ENCODE data around the gene FBXO44. TPM values are rescaled to one million over a fixed set of nuclear protein-coding genes. Genes with fewer than 3 reads are reported as not detected.
"Not testable (repeated sequence)": the region's sequence is repeated elsewhere in the genome, so short reads cannot be mapped to it uniquely, and the experiment has no call there.

The FBXO44 gene
- total RNA-seq, 1 experiment from 2014 or later: not detected

DNA sequence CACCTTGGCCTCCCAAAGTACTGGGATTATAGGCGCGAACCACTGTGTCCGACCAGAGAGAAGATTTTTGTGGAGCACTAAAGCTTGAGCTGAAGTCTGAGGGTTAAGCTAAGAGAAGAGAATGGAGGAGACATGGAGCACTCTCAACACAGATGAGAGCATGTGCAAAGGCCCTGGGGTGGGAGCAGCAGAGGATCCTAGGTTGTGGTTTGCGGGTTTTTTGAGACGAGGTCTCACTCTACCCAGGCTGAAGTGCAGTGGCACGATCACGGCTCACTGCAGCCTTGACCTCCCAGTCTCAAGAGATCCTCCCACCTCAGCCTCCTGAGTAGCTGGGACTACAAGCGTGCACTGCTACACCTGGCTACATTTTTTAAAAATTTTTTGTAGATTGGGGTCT lies 31.0 kb upstream of the FBXO44 start:
- DNase-seq: no peak
- no peaks in the 10 kb centered on the region for H3K4me1 ChIP-seq
- no peaks in the 10 kb centered on the region for H3K9me3 ChIP-seq (replicated peaks)
- H3K36me3 ChIP-seq: no peaks in the 10 kb centered on the region
- peaks cover 13% of the 10 kb centered on the region; the same call in 1 of the 2 replicates for H3K27me3 ChIP-seq
- no peak overlapping the region for H3K4me3 ChIP-seq
- H3K27ac ChIP-seq: no peak overlapping the region

DNA sequence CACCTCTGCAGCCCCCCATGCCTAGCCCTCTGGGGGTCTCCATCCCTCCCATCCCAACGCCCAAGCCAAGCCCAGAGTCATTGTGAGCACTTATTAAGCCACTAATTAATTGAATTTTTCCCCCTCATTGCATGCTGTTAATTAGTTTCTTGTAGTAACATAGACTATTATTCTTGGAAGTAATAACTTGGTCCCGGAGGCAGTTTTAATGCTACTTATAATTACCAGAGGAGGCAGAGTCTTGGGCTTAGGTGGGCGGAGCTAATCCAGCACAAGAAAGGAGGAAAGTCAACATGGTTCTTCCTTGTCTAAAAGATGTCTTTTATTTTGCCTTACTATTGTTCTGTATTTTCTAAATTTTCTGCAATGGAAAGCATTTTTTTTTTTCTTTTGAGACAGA lies 28.1 kb upstream of the FBXO44 start:
- H3K9me3 ChIP-seq (replicated peaks): no peaks in the 10 kb centered on the region
- H3K4me3 ChIP-seq: no peak overlapping the region
- no peaks in the 10 kb centered on the region for H3K4me1 ChIP-seq
- H3K36me3 ChIP-seq: no peaks in the 10 kb centered on the region
- H3K27ac ChIP-seq: no peak overlapping the region
- DNase-seq: no peak
- H3K27me3 ChIP-seq: peaks cover 18% of the 10 kb centered on the region

DNA sequence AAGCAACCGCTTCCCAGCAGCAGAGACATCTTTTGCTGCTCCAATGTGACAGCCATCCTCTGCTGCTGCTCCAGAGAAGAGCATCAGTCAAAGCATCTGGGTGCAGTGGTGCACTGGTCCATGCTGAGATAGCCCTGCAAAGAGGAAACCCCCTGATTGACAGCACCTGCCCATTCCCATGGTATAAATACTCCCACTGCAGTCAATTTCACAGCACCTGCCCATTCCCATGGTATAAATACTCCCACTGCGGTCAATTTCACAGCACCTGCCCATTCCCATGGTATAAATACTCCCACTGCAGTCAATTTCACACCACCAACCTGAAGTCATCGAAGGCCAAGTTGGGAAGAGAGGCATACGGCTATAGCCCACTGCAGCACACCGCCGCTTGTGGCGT lies 25.9 kb upstream of the FBXO44 start:
- no peaks in the 10 kb centered on the region for H3K4me1 ChIP-seq
- H3K27ac ChIP-seq: no peak overlapping the region
- peaks cover 18% of the 10 kb centered on the region for H3K27me3 ChIP-seq
- no peak overlapping the region for H3K4me3 ChIP-seq
- H3K9me3 ChIP-seq (replicated peaks): no peaks in the 10 kb centered on the region
- DNase-seq: no peak
- H3K36me3 ChIP-seq: no peaks in the 10 kb centered on the region

DNA sequence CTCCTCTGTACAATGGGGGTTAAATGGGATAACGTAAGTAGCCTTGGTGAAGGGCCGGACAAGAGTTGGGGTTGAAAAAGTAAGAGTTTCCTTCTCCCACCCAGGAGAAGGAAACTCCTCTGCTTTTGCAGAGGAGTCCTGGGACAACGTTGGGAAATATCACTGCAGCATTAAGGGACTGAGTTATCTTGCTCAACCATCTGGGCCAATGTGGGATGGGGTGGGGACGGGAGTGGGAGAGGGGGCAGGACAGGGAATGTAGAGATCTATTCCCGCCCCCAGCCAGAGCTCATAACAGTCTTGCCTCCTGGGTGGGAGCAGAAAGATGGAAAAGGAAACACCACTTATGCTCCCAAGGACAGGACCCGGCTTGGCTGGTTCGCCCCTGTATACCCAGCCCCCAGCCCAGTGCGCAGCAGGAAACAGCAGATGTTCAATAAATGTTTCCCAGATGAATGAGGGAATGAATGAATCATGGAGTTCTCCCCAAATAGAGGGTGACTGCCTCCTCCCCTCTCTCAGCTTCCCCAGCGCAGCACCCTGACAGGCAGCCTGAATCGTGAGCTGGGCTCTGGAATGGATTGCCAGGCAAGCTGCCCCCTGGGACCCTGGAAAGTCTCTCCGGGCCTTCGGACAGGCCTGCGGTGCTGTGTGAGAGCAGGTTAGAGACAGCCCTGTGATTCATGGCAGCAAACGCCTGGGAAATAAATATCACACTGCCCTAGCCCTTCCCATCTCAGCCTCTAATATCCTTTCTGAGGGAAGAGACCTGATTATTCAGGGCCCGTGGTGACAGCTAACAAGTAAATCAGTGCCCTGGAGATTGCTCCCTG lies 25.3 kb upstream of the FBXO44 start:
- no peaks in the 10 kb centered on the region for H3K4me1 ChIP-seq
- DNase-seq: no peak
- H3K4me3 ChIP-seq: no peak overlapping the region
- H3K27me3 ChIP-seq: peaks cover 13% of the 10 kb centered on the region
- no peaks in the 10 kb centered on the region for H3K36me3 ChIP-seq
- no peaks in the 10 kb centered on the region for H3K9me3 ChIP-seq (replicated peaks)
- no peak overlapping the region for H3K27ac ChIP-seq

DNA sequence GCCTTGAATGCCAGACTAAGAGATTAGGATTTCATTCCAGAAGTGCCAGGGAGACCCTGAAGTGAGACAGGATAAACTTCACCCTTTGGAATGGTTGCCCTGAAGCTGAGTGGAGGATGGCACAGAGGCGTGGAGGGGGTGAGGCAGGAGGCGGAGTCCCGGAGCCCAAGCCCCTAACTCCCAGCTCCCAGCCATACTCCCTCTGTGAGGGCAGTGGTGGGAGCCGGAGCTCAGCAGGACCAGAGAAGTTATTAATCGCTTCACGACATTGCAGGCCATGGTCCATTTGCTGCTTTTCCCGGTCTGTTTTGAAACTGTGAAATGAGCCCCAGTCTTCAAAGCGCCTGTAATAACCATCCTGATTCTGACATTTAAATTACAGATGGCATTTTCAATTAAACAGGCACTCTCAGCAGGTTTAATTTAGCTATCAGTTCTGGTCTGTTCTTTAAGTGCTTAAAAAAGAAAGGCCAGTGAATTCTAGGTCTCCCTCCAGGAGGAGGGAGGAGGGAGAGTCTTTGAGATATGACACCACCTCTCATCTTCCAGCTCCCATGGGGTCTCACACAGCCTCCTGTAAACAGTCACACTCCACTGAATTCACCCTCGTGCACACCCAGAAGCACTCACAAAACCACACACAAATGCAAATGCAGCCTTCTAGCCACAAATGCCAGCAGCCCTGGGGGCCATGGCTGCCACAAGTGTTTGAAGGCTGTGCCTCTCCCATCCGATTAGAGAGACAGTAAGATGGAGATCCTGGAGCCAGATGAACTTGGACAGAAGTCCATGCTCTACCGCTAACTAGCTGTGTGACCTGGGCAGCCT lies 20.1 kb upstream of the FBXO44 start:
- Histone ChIP-seq H3K27me3 (peaks cover 21% of the 10 kb centered on the region), H3K4me1 (no peaks in the 10 kb centered on the region), H3K4me3 (no peak overlapping the region), H3K36me3 (no peaks in the 10 kb centered on the region), H3K9me3 (replicated peaks) (no peaks in the 10 kb centered on the region), H3K27ac (no peak overlapping the region)
- DNase-seq: no peak

DNA sequence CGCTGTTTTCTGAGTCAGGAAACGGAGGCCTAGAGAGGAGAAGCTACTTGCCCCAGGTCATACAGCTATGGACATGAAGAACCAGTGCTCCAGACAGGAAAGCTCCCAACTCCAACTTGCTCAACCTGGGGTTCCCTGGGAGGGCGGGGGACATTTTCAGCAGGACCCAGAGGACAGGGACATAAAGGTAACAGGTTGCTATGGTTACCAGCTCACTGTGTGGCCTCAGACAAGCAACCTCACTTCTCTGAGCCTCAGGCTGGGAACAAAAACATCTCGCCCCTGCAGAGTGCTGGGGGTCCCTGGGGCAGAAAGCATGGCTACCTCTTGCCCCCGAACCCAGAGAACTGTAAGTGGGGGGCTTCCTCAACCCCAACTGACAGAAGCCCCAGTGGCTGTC lies 16.6 kb upstream of the FBXO44 start:
- Histone ChIP-seq H3K4me1 (no peaks in the 10 kb centered on the region), H3K4me3 (no peak overlapping the region), H3K36me3 (no peaks in the 10 kb centered on the region), H3K9me3 (replicated peaks) (no peaks in the 10 kb centered on the region), H3K27me3 (peaks cover 14% of the 10 kb centered on the region; the same call in 1 of the 2 replicates), H3K27ac (no peak overlapping the region)
- DNase-seq: no peak

DNA sequence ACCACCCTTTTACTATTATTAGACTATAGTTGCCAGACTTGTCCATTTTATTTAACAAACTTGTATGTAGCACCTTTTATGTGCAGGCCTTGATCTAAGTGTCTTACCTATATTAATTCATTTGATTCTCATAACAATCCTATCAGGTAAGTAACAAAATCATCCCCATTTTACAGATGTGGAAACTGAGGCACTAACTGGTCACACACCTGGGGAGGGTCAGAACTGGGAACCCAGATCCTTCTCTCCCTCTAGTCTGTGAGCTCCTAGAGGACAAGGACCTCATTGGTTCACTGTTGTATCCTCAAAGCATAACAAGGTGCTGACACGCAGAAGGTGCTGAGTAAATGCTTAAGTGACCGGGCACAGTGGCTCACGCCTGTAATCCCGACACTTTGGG lies 15.3 kb upstream of the FBXO44 start:
- no peak for DNase-seq
- Histone ChIP-seq H3K27ac (no peak overlapping the region), H3K9me3 (replicated peaks) (no peaks in the 10 kb centered on the region), H3K4me3 (no peak overlapping the region), H3K27me3 (peaks cover 14% of the 10 kb centered on the region; the same call in 1 of the 2 replicates), H3K4me1 (no peaks in the 10 kb centered on the region), H3K36me3 (no peaks in the 10 kb centered on the region)

DNA sequence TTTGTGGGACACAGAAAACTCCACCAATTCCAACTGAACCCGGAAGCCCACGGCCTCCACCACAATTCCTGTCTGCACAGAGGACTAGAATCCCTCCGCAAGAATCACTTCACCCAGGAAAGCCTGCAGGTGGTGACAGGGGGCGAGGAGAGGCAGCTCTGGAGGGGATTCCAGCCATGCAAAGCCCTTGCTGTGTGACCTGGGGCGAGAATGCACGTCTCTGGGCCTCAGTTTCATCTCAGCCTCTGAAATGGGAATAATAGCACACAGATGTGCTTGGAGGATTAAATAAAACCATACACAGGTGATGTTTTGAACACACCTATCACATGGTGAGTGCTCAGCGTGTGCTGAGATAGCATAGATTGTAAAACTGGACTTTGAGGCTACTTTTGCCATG lies 14.6 kb upstream of the FBXO44 start:
- H3K27ac ChIP-seq: no peak overlapping the region
- DNase-seq: no peak
- peaks cover 14% of the 10 kb centered on the region; the same call in 1 of the 2 replicates for H3K27me3 ChIP-seq
- H3K36me3 ChIP-seq: no peaks in the 10 kb centered on the region
- no peaks in the 10 kb centered on the region for H3K9me3 ChIP-seq (replicated peaks)
- no peak overlapping the region for H3K4me3 ChIP-seq
- H3K4me1 ChIP-seq: no peaks in the 10 kb centered on the region

DNA sequence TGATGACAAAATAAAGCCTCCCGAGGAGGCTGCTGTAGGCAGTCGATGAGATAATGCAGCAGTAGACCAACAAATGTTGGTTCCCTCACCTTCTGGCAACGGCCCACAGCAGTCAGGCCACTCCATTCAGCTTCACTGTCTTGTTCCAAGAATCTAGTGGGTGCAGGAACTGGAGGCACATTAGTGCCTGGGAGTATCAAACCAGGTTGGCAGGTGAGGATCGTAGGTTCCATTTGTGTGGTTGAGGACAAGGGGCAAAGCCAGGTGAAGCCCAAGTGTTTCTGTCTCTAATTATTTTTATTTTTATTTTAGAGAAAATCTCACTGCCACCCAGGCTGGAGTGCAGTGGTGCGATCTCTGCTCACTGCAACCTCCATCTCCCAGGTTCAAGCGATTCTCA lies 13.7 kb upstream of the FBXO44 start:
- Histone ChIP-seq H3K9me3 (replicated peaks) (no peaks in the 10 kb centered on the region), H3K4me1 (no peaks in the 10 kb centered on the region), H3K27ac (no peak overlapping the region), H3K27me3 (peaks cover 14% of the 10 kb centered on the region; the same call in 1 of the 2 replicates), H3K4me3 (no peak overlapping the region), H3K36me3 (no peaks in the 10 kb centered on the region)
- DNase-seq: no peak

DNA sequence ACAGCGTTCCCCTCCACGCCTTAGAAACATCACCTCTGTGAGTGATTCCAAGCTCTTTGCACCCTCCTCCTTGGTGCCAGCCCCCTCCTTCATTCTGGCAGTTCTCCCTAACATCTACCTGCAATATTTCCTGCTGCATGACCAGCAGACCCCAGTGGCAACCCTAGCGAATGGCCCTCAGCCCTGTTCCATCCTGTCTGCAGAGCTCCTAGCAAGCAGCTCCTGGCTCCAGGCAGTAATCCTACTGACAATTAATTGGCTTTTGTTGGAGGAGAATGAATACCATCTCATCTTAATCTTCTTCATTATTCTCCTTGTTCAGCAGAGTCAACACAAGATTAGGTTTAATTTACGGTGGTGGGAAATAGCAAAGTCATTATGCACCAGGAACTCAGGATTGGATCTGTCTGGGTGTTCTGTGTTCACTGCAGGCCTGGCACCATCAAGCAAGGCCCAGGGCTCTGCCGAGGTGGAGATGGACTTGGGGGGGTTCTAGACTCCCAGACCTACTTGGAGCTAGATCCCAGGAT lies 12.8 kb upstream of the FBXO44 start:
- no peak for DNase-seq
- Histone ChIP-seq H3K4me1 (no peaks in the 10 kb centered on the region), H3K9me3 (replicated peaks) (no peaks in the 10 kb centered on the region)

DNA sequence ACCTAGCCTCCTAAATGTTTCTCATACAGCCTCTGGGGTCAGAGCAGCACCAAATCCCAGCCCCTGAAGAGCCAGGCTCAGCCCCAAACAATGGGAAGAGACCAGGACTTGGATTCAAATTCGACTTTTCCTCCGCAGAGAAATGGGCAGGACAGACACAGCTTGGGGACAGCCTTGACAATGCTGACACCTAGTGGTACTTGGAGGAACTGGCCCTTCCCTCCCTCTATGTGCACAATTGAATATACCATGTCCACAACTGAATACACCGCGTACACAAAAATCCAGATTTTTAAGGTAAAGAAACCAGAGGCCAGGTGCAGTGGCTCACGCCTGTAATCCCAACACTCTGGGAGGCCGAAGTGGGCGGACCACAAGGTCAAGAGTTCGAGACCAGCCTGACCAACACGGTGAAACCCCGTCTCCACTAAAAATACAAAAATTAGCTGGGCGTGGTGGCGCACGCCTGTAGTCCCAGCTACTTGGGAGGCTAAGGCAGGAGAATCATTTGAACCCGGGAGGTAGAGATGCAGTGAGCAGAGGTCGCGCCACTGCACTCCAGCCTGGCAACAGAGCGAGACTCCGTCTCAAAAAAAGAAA lies 12.2 kb upstream of the FBXO44 start:
- peak; percentile 50 to 85 for DNase-seq

More for the DNA sequence above, 12.8 kb upstream of the FBXO44 start:
- Histone ChIP-seq H3K27me3 (peaks cover 11% of the 10 kb centered on the region; the same call in 1 of the 2 replicates), H3K36me3 (no peaks in the 10 kb centered on the region), H3K27ac (no peak overlapping the region), H3K4me3 (no peak overlapping the region)

DNA sequence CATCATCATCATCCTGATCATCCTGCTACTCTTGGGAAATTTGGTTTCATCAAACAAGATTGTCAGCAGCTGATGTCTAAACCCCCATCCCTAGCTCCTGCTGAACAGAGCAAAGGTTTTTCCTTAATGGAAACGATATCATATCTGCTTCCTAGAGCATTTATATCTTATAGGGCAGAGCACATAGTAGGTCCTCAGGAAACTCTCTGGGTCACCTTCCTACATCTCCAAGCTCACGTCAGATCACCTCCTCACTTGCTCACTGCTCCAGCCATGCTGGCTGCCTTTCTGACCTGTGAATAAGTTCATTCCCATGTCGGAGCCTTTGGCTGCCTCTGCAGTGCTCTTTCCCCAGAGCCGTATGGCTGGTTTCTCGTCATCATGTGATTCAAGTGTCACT lies 10.9 kb upstream of the FBXO44 start:
- H3K36me3 ChIP-seq: no peaks in the 10 kb centered on the region
- no peaks in the 10 kb centered on the region for H3K4me1 ChIP-seq
- no peaks in the 10 kb centered on the region for H3K9me3 ChIP-seq (replicated peaks)
- peaks cover 17% of the 10 kb centered on the region; the same call in 1 of the 2 replicates for H3K27me3 ChIP-seq
- no peak for DNase-seq
- no peak overlapping the region for H3K4me3 ChIP-seq
- H3K27ac ChIP-seq: no peak overlapping the region

More for the DNA sequence above, 12.2 kb upstream of the FBXO44 start:
- not testable (repeated sequence) for H3K9me3 ChIP-seq (replicated peaks); H3K27ac ChIP-seq; H3K36me3 ChIP-seq; H3K4me1 ChIP-seq; H3K4me3 ChIP-seq
- peaks cover 11% of the 10 kb centered on the region; the same call in 1 of the 2 replicates for H3K27me3 ChIP-seq

DNA sequence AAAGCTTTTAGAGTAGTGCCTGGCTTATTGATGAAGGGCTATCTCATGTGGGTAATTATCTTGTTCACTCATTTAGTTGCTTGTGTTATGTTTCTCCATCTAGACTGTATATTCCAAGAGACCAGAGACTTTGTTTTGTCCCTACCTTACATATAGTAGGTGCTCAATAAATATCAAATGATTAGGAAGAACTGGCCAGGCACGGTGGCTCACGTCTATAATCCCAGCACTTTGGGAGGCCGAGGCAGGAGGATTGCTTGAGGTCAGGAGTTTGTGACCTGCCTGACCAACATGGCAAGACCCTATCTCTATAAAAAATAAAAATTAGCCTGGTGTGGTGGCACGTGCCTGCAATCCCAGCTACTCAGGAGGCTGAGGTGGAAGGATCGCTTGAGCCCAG lies 9.4 kb upstream of the FBXO44 start:
- no peak for DNase-seq
- Histone ChIP-seq H3K36me3 (no peaks in the 10 kb centered on the region), H3K4me1 (no peaks in the 10 kb centered on the region), H3K9me3 (replicated peaks) (no peaks in the 10 kb centered on the region), H3K27me3 (0 out of 2 replicates have a peak, but pooled peaks cover 13% of the 10 kb centered on the region), H3K27ac (no peak overlapping the region), H3K4me3 (no peak overlapping the region)

DNA sequence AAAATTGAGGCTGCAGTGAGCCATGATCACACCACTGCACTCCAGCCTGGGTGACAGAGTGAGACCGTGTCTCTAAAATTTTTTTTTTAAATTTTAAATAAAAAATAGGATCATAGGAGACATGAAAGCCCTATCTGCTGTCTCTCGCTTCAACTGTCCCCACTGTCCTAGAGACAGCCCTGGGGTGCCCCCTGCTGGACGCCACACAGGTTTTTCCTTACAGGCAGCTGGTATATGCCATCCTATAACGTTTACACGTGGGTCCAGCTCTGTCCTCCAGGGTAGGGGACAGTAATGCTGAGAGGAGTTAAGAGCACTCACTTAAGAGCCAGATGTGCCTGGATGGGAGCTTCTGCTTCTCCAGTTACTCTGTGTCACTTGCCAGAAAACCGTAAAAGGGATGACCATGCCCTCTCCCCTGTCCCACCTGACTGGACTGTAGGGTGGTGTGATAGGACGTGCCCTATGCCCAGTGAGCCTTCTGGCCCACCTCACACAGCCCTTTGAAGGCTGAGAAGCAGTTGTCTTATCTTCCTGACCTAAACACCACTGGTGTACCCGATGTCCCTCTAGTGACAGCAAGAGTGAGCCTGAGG lies 8.9 kb upstream of the FBXO44 start:
- no peaks in the 10 kb centered on the region for H3K4me1 ChIP-seq
- peak; percentile 87 to 93 for DNase-seq
- no peaks in the 10 kb centered on the region for H3K9me3 ChIP-seq (replicated peaks)
- H3K27ac ChIP-seq: no peak overlapping the region
- H3K27me3 ChIP-seq: 0 out of 2 replicates have a peak, but pooled peaks cover 13% of the 10 kb centered on the region
- no peaks in the 10 kb centered on the region for H3K36me3 ChIP-seq
- no peak overlapping the region for H3K4me3 ChIP-seq

All from SJCRH30 (cell line).